Esophagus squamous epithelium (tissue), 4 donors: ENCODE results near the gene LRRC28.

Experiments used
- POLR2A ChIP-seq, 4 donors: fragments of 450-650 bp; IDR thresholded peaks; one replicate each; pipeline ENCODE4 v1.6.1; 2017; ENCODE audit warnings: antibody characterized with exemption in 4 of 4, mild to moderate bottlenecking in 4 of 4, moderate library complexity in 3 of 4
- TF ChIP-seq, protein P1 (sequence below), 6 experiments: fragments of 450-650 bp in 4 of 6; fragments of 200-600 bp in 2 of 6; sonication (generic) in 2 of 6; IDR thresholded peaks; one replicate each; pipeline ENCODE4 v1.5.1; 2016 to 2019; ENCODE audit warnings: antibody characterized with exemption in 6 of 6, mild to moderate bottlenecking in 4 of 6, moderate library complexity in 4 of 6

DNA sequence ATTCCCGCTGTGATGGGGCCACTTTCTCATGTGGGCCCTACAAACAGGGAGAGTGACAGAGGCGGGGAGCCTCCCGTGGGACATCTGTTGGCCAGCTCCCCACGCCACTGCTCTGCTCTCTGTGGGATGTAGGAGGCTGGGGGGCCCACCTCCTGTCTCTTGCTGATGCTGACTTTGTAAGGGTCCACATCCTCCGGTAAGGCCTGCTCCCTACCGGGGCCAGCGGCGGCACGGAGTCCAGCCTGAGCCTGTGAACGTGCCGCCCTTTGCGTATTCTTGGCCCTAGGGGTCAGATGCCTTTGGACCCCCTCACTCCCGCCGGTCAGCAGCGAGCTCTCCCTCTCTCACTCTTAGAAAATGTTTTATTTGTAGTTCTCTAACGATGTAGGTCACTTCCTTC lies 153.2 kb downstream of the LRRC28 start:
- TF ChIP-seq POLR2A (IDR thresholded peaks at IDR 0.05), result no peak
- TF ChIP-seq, protein P1, sequence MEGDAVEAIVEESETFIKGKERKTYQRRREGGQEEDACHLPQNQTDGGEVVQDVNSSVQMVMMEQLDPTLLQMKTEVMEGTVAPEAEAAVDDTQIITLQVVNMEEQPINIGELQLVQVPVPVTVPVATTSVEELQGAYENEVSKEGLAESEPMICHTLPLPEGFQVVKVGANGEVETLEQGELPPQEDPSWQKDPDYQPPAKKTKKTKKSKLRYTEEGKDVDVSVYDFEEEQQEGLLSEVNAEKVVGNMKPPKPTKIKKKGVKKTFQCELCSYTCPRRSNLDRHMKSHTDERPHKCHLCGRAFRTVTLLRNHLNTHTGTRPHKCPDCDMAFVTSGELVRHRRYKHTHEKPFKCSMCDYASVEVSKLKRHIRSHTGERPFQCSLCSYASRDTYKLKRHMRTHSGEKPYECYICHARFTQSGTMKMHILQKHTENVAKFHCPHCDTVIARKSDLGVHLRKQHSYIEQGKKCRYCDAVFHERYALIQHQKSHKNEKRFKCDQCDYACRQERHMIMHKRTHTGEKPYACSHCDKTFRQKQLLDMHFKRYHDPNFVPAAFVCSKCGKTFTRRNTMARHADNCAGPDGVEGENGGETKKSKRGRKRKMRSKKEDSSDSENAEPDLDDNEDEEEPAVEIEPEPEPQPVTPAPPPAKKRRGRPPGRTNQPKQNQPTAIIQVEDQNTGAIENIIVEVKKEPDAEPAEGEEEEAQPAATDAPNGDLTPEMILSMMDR (IDR thresholded peaks at IDR 0.05), result no peak
